GM21367 (cell line): ENCODE results near the gene SULF2.
"Not testable (repeated sequence)": the region's sequence is repeated elsewhere in the genome, so short reads cannot be mapped to it uniquely, and the experiment has no call there.

Source experiments
- ATAC-seq: cut with Tn5 transposase; IDR thresholded peaks from one replicate; pipeline ENCODE4 v1.9.1; 2021; ENCODE audit not compliant: unreplicated experiment

The SULF2 gene

DNA sequence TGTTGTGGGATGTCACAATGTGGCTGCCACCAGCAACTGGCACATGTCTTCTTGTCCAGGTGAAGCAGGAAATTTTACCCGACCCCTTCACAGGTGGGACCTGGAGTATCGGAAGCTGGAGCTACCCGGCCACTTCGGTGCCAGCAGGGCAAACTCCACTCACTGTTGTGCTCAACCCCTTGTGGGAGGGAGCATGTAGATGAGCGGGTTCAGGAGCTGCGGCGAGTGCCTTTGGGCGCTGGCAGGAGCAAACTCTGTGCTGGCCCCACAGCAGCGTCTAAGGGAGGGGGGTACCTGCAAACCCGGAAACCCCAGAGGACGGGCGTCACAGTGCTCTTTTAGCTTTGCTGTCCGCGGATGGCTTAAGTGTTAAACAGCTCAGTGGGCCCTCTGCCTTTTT, 20.7 kb upstream of the SULF2 start:
- ATAC-seq: no peak

DNA sequence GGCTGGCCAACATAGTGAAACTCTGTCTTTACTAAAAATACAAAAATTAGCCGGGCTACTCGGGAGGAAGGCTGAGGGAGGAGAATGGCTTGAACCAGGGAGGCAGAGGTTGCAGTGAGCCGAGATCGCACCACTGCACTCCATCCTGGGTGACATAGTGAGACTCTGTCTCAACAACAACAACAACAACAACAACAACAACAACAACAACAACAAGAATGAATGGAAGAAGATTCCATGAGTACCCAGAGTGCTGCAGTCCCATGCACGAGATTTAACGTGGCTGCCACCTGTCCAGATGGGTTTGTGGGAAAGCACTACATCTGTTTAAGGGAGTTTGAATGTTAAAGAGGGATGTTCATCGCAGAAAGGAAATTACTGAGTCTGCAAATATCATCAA, 19.7 kb upstream of the SULF2 start:
- not testable (repeated sequence) for ATAC-seq

DNA sequence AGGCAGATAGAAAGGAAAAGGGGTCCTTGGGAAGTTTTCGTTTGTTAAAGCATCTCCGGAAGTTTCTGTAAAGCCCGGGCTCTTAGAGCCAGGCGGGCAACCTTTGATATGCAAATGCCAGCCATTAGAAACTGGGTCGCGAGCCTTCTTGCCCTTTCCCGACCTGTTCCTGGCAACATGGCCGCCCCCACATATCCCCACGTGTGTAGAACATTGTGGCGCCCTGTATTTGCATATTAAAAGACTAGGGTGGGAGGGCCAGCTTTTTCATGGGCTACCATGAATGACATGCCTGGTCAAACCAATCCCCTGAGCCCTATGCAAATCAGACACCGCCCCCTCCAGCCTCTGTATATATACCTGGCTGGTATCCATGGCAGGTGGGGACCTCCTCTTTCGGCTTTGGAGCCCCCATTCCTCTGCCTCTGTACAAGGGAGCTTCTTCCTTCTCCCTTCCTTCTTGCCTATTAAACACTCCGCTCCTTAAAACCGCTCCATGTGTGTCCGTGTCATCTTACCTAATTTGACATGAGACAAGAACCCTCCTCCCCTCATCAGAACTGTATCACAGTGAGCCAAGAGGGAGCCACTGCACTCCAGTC, 19.0 kb upstream of the SULF2 start:
- ATAC-seq: not testable (repeated sequence)

DNA sequence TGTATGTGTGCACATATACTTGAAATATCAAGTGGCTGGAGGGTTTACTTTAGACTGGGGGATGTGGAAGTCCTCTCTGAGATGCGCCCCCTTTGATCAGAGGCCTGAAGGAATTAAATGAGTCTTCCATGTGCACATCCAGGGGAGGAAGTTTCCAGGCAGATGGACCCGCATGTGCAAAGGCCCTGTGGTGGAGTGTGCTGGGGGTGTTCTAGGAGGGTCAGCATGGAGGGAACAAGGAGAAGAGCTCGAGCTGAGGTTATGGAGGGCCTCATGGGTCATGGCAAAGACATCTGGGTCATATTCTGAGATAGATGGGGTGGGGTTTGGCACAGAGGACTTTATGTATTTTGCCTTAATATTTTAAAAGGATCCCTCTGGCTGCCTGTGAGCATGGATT, 17.7 kb upstream of the SULF2 start:
- no peak for ATAC-seq

DNA sequence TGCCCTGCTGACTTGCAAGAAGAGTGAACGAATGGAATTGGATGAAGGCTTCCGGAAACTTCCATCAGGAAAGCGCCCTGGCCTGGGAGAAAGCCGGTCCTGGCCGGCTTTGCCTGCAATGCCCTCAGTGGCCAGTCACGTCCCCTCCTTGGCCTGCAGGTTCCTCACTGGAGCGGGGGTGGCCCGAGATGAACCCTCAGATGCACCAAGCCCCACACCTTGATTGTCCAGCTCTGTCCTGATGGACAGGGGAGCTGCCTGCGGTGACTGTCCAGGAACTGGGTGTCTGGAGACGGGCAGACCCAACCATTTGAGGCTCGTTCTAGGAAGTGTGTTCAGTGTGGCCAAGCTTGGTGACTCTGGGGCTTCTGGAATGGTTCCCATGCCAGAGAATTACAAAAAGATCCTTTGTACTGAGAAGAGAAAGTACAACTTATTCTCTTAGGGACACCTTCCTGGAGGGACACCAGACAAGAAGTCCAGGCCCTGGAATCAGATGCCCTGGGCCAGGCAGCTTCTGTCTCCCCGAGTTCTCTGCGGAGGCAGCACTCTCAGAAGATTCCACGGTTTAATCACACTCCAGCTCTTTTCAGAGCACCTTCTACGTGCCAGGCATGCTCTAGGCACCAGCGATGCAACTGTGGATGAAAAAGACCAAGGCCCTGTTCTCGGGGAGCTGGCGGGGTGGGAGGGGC, 17.1 kb upstream of the SULF2 start:
- ATAC-seq: no peak

DNA sequence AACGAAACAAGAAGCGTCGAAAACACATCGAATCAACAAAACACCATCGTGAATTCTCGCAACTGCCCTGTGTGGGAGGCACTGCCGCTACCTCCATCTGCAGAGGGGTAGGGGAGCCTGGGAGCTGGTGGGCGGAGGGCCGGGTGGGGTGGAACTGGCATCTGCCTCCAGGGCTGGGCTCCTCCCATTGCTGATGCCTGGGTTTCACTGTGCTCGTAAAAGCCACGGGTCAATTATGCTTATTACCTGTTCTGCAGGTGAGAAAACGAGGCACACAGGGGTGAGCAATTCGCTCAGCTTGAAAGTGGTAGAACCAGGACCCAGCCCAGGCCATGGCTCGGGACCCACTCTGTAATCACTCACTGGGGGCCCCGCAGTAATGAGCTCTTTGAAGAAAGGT, 16.5 kb upstream of the SULF2 start:
- no peak for ATAC-seq

DNA sequence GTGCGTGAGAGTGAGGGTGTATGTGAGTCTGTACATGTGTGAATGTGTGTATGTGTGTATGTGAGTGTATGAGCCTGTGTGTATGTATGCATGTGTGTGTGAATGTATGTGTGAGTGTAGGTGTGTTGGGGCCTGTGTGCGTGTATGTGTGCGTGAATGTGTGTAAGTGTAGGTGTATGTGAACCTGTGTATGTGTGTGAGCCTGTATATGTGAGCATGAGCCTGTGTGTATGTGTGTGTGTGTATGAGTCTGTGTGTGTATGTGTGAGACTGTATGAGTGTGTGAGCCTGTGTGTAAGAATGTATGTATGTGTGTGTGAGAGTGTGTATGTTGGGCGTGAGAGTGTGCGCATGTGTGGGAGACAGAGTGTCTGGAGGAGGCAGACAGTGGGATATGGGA, 15.8 kb upstream of the SULF2 start:
- ATAC-seq: no peak

DNA sequence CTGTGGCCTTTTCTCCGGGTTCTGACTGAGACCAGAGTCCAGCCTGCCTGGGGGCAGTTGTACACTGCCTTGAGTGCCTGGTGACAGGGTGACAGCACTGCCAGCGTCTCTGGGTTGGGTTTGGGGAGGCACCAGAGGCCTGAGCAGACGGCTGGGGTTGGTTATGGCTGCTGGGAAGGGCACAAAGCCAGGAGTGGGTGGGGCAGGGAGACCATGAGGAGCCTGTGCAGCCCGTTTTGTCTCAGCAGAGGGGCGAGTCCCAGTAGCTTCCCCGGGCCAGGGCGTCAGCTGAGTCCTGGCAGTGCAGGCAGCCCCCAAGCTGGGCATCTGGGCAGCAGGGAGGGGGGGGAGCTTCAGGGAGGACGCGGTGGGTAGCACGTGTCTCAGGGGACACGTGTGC, 15.3 kb upstream of the SULF2 start:
- no peak for ATAC-seq

DNA sequence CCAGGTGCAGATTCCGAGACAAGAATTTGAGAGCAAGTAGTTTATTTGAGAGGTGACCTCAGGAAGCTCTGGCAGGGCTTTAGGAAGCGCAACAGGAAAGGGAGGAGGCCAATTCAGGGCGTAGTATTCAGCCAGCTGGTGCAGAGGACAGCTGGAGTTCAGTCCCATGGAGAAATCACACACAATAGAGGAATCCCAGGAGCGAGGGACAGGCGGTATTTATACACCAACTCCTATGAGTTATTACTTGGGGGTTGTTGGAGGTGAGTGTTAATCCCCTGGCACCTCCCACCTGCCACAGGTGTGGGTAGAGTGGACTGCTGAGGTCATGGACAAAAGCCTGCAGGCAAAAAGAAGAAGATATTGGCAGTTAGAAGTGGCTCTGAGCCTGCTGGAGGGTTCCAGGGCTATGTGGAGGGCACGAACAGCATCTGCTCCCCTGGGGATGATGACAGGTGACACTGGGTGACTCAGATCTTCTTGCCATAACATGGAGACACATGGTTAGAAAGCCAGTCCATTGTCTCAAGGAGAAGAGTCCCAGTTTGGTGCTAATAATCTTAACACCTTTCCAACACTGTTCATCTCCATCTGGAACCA, 13.9 kb upstream of the SULF2 start:
- ATAC-seq: no peak

DNA sequence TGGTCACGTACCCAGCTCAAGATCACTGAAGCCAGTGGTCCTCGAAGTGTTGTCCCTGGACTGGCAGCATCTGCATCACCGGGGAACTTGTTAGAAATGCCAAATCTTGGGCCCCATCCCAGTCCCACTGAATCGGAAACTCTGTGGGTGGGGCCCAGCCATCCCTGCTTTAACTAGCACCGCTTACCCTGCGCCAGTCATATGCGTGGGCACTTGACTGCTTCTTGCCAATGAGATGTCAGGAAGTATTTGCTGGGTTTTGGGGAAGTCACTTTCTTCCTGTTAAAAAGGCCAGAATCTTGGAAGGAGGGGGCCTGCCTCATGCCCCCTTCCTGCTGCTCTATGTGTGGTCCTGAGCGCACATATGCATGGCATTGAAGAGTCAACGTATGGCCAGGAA, 11.7 kb upstream of the SULF2 start:
- no peak for ATAC-seq

DNA sequence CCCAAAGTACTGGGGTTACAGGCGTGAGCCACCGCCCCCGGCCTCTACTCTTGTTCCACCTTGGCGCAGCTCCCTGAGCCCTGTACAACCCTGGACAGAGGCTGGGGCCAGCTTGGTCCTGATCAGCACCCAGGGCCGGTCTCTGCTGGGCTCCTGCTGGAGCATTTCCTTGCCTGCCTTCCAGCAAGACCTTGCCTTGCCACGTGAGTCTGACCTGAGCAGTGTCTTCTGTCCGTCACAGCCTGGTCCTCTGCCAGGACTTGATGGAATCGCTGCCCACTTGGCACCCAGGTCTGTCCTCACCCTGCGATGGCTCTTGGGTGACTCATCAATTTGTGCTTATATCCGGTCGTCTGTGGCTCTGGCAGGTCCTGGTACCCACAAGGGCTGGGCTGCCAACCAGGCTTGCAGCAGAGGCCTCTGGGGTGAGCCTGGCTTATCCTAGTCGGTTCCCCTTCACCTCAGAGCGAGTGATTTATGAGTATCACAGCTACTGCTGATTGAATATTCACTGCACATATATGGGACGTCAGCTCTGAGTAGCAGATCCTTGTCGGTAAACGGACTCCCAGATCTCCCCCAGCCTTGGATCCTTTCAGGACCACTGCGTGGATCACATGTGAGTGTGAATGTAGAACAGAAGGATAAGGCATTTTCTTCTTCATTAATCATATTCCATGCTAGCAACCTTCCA, 10.1 kb upstream of the SULF2 start:
- no peak for ATAC-seq

DNA sequence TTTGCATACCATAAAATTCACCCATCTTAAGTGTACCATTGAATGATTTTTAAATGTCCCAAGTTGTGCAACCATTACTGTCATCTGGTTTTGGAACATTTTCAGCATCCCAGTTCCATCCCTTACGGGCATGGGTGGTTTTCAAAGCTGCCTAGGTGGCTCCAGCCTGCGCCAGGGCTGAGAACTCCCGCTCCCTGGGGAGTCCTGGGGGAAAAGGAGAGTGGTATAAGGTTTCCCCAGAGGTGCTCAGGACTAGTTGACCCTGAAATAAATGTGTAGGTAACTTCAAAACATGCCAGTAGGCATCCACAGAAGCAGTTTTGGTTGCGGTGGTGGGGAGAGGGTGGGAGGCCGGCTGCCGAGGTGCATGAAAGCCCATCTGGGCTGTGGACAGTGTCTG, 9.0 kb upstream of the SULF2 start:
- ATAC-seq: not testable (repeated sequence)

DNA sequence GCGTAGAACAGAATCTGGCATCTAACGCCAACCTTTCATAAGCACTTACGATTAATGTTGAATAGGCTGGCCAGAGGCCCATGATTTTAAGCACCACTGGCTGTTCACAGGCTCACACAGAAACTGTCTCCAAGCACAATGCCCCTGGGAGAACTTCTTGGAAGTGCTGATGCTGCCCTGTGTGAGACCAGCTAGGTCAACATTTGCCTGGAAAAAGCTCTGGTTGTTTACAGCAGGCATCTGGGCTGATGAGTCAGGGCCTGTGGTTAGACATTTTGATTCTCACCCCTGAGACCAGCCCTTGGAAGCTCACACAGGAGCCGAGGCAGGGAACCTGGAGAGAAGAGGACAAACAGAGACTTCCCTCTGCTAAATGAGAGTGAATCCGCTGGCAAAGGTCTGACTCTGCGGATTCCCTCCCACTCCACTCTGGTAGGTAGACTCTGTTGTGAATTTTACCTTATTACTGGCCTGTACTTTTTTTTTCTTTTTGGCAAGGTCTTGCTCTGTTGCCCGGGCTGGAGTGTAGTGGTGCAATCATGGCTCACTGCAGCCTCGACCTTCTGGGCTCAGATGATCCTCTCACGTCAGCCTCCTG, 6.8 kb upstream of the SULF2 start:
- no peak for ATAC-seq

DNA sequence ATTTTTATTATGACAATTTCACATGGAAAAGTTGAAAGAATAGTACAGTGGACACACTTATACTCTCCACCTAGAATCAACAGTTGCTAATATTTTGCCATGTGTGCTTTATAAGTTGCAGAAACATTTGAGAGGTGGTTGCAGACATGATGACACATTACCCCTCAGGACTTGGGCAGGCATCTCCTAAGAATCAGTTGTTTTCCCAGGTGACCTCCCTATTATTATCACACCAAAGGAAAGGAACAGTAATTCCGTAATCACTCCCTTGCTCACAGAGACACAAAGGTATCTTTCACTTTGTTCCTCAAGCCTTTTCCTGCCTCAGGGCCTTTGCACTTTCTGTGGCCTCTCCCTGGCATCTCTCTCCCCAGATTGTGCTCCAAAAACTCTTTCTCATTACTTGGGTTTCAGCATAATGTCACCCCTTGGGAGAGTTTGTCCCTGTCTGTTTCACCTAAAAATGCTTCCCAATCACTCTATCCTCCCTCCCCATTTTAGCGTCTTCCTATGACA, 5.9 kb upstream of the SULF2 start:
- ATAC-seq: no peak

DNA sequence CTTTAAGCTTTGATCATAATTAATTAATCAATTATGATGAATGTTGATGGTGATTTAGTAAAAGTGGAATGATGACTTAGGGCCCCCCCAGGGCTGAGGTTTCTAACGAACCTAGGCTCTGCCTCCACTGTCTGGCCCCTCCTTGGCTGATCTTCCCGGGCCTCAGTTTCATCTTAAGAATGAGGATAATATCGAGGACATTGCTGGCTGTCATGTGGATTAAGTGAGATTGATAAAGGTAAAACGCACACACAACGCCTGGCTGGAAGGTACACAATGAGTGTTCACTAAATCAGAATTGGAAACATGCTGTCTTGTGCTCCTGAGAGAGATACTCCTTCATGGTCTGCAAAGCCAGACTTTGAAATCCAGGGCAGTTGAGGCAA, 5.3 kb upstream of the SULF2 start:
- no peak for ATAC-seq

DNA sequence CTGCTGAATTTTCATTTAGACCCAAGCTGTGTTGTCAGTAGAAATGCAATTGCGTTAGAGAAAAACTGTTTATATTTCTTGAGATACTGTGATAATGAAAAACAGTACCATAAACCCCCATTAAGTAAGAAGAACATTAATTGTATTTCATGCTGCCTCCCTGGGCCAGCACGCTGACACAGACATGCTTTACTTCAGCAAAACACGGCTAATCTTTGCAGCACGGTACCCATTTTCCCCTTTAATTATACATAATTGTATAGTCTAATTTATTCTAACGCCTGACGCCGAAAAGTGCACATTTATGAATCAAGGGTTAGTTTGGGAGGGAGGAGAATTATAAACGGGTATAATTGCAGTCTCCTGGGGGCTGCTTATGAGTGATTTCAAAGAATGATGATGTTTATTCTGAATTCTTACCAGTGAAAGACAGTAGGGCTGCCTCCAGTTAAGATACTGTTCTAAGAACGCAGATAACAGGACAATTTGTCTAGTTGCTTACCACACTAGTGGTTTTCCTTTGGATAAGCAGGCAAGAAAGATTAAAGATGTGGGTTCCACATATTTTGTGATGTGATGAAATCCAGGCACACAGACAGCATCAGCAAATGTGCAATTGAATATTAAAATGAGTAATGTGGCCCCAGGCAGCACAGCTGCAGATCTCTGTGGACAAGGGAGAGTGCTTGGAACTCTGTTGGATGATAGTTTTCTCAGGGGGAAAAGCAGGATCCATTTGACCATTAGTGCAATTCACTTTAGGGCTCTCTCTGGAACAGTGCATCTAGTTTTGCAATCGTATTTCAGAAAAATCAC, 4.7 kb upstream of the SULF2 start:
- ATAC-seq: no peak

DNA sequence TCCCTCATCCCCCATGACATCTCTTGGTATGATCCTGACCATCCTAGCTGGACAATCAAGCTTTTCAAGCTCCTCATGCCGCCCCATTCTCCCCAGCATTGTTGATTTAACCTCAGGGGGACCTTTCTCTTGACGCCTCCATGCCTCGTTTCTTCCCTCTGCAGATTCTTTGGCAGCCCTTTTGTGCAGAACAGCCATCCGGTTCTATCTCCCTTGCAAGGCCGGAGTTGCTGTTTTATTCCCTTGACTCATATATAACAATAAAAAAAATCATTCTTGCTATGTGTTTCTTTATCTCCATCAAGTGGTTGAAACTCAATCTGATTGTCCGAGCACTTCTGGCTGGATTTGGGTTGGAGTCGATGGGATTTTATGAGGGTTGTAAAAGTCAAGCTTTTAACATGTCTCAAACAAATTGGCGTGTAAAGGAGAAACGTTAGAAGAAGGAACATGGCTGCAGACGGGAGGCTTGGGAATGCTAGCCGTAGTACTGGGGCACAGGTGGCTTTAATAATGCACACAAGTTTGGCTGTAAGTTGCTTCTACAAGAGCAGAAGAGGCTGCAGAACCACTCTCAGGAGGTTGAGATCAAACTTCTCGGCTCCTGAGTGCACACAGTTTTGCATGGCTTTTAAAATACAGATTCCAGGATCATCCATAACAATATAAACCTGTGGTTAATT, 3.9 kb upstream of the SULF2 start:
- no peak for ATAC-seq

DNA sequence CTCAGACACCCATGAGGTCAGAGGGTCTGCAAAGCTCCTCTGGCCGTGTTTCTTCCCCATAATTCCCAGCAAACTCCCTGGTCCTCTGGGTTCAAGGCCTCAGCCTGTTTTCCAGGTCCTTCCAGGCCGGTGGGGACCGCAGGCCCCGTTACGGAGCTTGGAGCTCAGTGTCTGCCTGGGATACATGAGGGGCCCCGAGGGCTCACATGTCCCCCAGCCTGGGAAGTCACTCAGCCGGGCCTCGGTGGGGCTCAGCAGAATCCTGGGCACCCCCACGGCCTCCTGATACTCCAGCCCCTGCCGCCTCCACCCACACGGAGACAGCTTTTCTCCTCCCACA, 3.4 kb upstream of the SULF2 start:
- ATAC-seq: no peak

DNA sequence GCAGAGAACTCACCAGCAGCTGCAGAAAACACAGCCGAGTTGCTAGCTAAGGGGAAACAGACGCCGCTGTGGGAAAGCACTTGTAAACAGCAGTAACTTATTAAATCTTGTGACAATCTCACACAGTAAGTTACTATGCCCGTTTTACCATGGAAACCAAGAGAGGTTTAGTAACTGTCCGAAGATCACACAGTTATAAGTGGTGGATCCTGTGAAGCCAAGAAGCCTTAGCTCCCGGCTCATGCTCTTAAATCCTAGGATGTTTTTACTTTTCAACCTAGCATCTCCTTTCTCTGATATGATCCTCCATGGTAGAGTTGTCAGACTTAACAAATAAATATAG, 1.5 kb upstream of the SULF2 start:
- no peak for ATAC-seq
